GM12878 (cell line): ENCODE results near the gene BRD9. TPM values are rescaled to one million over a fixed set of nuclear protein-coding genes. Genes with fewer than 3 reads are reported as not detected.

Source experiments
- ATAC-seq: fragments of 200-7000 bp; cut with Tn5 transposase; 3 replicates; pipeline ENCODE4 v1.9.1; 2020; ENCODE audit warnings: mild to moderate bottlenecking, moderate library complexity
- BruUV-seq: library from RNA; stranded (reverse); fragments of 400-500 nt; replicated peaks from 2 replicates; lab custom pipeline; 2021; lab: Mats Ljungman, UMichigan
- CTCF ChIA-PET: fragments of 300-600 bp; sonication (Branson Sonifier 250); formaldehyde crosslinking; extraction: SDS; loops from one replicate; lab custom pipeline; 2021; ENCODE audit warnings: inconsistent platforms; lab: Yijun Ruan, JAX
- POLR2A ChIA-PET: fragments of 350-600 bp; formaldehyde crosslinking; extraction: SDS; loops from one replicate; lab custom pipeline; 2021; ENCODE audit warnings: inconsistent platforms; lab: Charles Lee
- RAD21 ChIA-PET: fragments of 300-600 bp; sonication (Branson Sonifier 250); formaldehyde crosslinking; loops from one replicate; lab custom pipeline; 2023; ENCODE audit warnings: antibody characterized with exemption; ENCODE audit not compliant: unreplicated experiment; lab: Charles Lee
- SMC1A ChIA-PET: fragments of 300-600 bp; sonication (Branson Sonifier 250); formaldehyde crosslinking; loops from one replicate; lab custom pipeline; 2023; ENCODE audit not compliant: unreplicated experiment, uncharacterized antibody; lab: Charles Lee
- DNase-seq: peaks from one replicate; pipeline ENCODE4 v3.0.0-alpha.2; 2011; ENCODE audit warnings: low read depth, low spot score
- FAIRE-seq: peaks from 3 replicates; lab custom pipeline; 2011; peaks lifted over from hg19 to GRCh38; lab: Jason Lieb, UNC
- H2AFZ ChIP-seq: 2 replicates; pipeline ENCODE4 v1.6.0; 2011; ENCODE audit warnings: low read depth, low read length, control low read depth; ENCODE audit not compliant: control insufficient read depth
- H3K27ac ChIP-seq: 2 replicates; pipeline ENCODE4 v1.5.1; 2011; ENCODE audit warnings: control low read depth; ENCODE audit not compliant: control insufficient read depth, insufficient read depth
- H3K27me3 ChIP-seq, 2 experiments: replicated peaks in 1 of 2; 2 replicates each; pipeline versions ENCODE4 v1.6.0 to v1.6.1; 2011; ENCODE audit warnings: low read length in 1 of 2; ENCODE audit not compliant: control insufficient read depth in 2 of 2, insufficient read depth in 2 of 2
- H3K36me3 ChIP-seq, 2 experiments: 2 replicates each; pipeline ENCODE4 v1.5.1; 2011; ENCODE audit warnings: low read length in 1 of 2; ENCODE audit not compliant: control insufficient read depth in 2 of 2, insufficient read depth in 2 of 2
- H3K4me1 ChIP-seq: 2 replicates; pipeline ENCODE4 v1.6.1; 2011; ENCODE audit warnings: mild to moderate bottlenecking, low read length, moderate library complexity, mixed read lengths; ENCODE audit not compliant: control insufficient read depth, insufficient read depth
- H3K4me2 ChIP-seq: 2 replicates; pipeline ENCODE4 v1.6.0; 2011; ENCODE audit warnings: control low read depth; ENCODE audit not compliant: control insufficient read depth, insufficient read depth
- H3K4me3 ChIP-seq: fragments of 200-600 bp; sonication (generic); 2 replicates; pipeline ENCODE4 v1.5.1; 2016
- H3K79me2 ChIP-seq: 2 replicates; pipeline ENCODE4 v1.6.0; 2011; ENCODE audit warnings: low read length; ENCODE audit not compliant: control insufficient read depth, insufficient read depth
- H3K9ac ChIP-seq: 2 replicates; pipeline ENCODE4 v1.8.0; 2011; ENCODE audit warnings: low read length, control low read depth, mixed read lengths; ENCODE audit not compliant: control insufficient read depth, insufficient read depth
- H3K9me3 ChIP-seq: replicated peaks from 3 replicates; pipeline ENCODE4 v1.5.1; 2011; ENCODE audit warnings: mild to moderate bottlenecking, low read length; ENCODE audit not compliant: control insufficient read depth, insufficient read depth
- H4K20me1 ChIP-seq: 2 replicates; pipeline ENCODE4 v1.6.0; 2011; ENCODE audit not compliant: control insufficient read depth, insufficient read depth
- CTCF ChIP-seq, 3 experiments: IDR thresholded peaks in 2 of 3; conservative IDR thresholded peaks in 1 of 3; 2 replicates each; pipeline ENCODE4 v1.5.1; 2011; ENCODE audit warnings: low read depth in 3 of 3, low read length in 3 of 3, mild to moderate bottlenecking in 3 of 3, control low read depth in 2 of 3, moderate library complexity in 2 of 3, inconsistent platforms in 1 of 3, mixed read lengths in 1 of 3; ENCODE audit not compliant: control insufficient read depth in 2 of 3, insufficient read depth in 1 of 3; ENCODE audit errors: extremely low read depth in 1 of 3
- FOXK2 ChIP-seq: fragments of 450-650 bp; IDR thresholded peaks from 2 replicates; pipeline ENCODE4 v1.6.1; 2017; ENCODE audit warnings: mild to moderate bottlenecking, moderate library complexity
- PAX8 ChIP-seq: fragments of 450-650 bp; IDR thresholded peaks from 2 replicates; pipeline ENCODE4 v1.6.1; 2017; ENCODE audit warnings: mild to moderate bottlenecking, moderate library complexity
- SMARCA5 ChIP-seq: fragments of 450-650 bp; IDR thresholded peaks from 2 replicates; pipeline ENCODE4 v1.6.1; 2017; ENCODE audit warnings: mild to moderate bottlenecking
- ZNF217 ChIP-seq: fragments of 450-650 bp; IDR thresholded peaks from 2 replicates; pipeline ENCODE4 v1.6.1; 2017; ENCODE audit warnings: antibody characterized with exemption, mild to moderate bottlenecking
- WGBS: methylation state at CpG from one replicate; pipeline ENCODE4 v1.1.6; 2016; ENCODE audit warnings: low lambda C conversion rate; ENCODE audit not compliant: insufficient replicate concordance, insufficient coverage; ENCODE audit errors: missing lambda C conversion rate; 5-methylcytosine and 5-hydroxymethylcytosine counted together
- in situ Hi-C: fragments of 300-500 bp; cut with MboI; formaldehyde crosslinking; loops from 9 replicates; pipeline ENCODE4 v1.14.3; 2018; ENCODE audit warnings: mixed read lengths
- intact Hi-C: fragments of 100-400 bp; cut with micrococcal nuclease; formaldehyde crosslinking; loops from one replicate; pipeline ENCODE4 v1.14.2; 2022; ENCODE audit not compliant: unreplicated experiment
- polyA plus RNA-seq, 11 experiments: library from polyadenylated mRNA; depleted of rRNA in 4 of 11; unstranded in 6 of 11; stranded (reverse) in 5 of 11; fragments of >200 nt; fragmentation: Nextera tagmentation in 4 of 11; fragmentation: Illumina TruSeq in 1 of 11; extraction: Ambion mirVana in 4 of 11; extraction: Trizol in 1 of 11; gene quantifications; 1 replicate in 1 of 11; 2 replicates in 10 of 11; pipeline versions ENCODE4 v1.2.1 to v1.2.3, GENCODE V29; 2011 to 2016; ENCODE audit warnings: inconsistent platforms in 2 of 11, missing spikeins in 2 of 11, low read depth in 1 of 11
- total RNA-seq, 4 experiments: library from RNA; depleted of rRNA in 3 of 4; stranded (reverse); fragments of >200 nt in 3 of 4; fragmentation: Illumina TruSeq in 1 of 4; extraction: Trizol in 1 of 4; gene quantifications; 2 replicates each; pipeline versions ENCODE4 v1.2.1 to v1.2.3, GENCODE V29; 2013 to 2021

BRD9 gene
- total and polyA plus RNA-seq, 10 of the 15 experiments (the other 5 are each of a cell fraction or from before 2014, with no cell fraction given), result 2.0 to 48.6 (median 32.4) TPM

GRCh38 chr5:912280-913091 lies 19.9 kb upstream of the BRD9 start (continued):
- TF ChIP-seq CTCF (IDR thresholded peaks at IDR 0.05 in 2 of 3, conservative IDR thresholded peaks at IDR 0.05 in 1 of 3; ENCODE audit: control insufficient read depth in 2 of 3, extremely low read depth in 1 of 3, insufficient read depth in 1 of 3, low read depth in 3 of 3, low read length in 3 of 3), result peak in 1 of 3 experiments; percentile 29; a peak in 2 of 6 replicates
- no peak for TF ChIP-seq FOXK2
- TF ChIP-seq ZNF217, result no peak

GRCh38 chr5:911601-912000 lies 19.0 kb upstream of the BRD9 start:
- ChIA-PET RAD21 (no interaction called here), SMC1A (no interaction called here), POLR2A (no interaction called here), CTCF (interaction anchor here (0.6 kb wide), 1 partner anchor 336 kb away, joined by 3 read pairs; no protein-coding TSS in a partner anchor)
- peaks cover 8 to 23% of the 10 kb centered on the region in 2 experiments; a peak in 3 of 4 replicates for H3K36me3 ChIP-seq
- no peaks in the 10 kb centered on the region for H3K4me1 ChIP-seq
- no peak for TF ChIP-seq PAX8
- TF ChIP-seq SMARCA5, result no peak
- H3K79me2 ChIP-seq, result no peaks in the 10 kb centered on the region
- no peak overlapping the region for H2AFZ ChIP-seq
- ATAC-seq (no peak), FAIRE-seq (no peak), DNase-seq (no peak)
- H3K9me3 ChIP-seq, result no peaks in the 10 kb centered on the region
- WGBS, result 98% methylated on average over 11 of the region's 11 CpGs
- H3K27me3 ChIP-seq, result no peaks in the 10 kb centered on the region
- no peak overlapping the region for H3K9ac ChIP-seq
- intact Hi-C loops (no loop called here), in situ Hi-C loops (loop anchor here (10.0 kb wide), 1 partner anchor 733 kb away; no protein-coding TSS in a partner anchor)
- H3K4me3 ChIP-seq, result no peak overlapping the region
- no peaks in the 10 kb centered on the region for H4K20me1 ChIP-seq
- BruUV-seq, result no TSS peak
- H3K27ac ChIP-seq, result no peak overlapping the region
- H3K4me2 ChIP-seq, result no peak overlapping the region
